Frontal cortex (tissue), 4 donors: ENCODE results near the gene CARS1. TPM values are rescaled to one million over a fixed set of nuclear protein-coding genes. Genes with fewer than 3 reads are reported as not detected.
"Not testable (repeated sequence)": the region's sequence is repeated elsewhere in the genome, so short reads cannot be mapped to it uniquely, and the experiment has no call there.

Source experiments
- DNase-seq, 2 donors: peaks; one replicate each; pipeline ENCODE4 v3.0.0; 2012; ENCODE audit warnings: low spot score in 2 of 2
- FAIRE-seq: peaks from 2 replicates; lab custom pipeline; 2012; peaks lifted over from hg19 to GRCh38; lab: Jason Lieb, UNC
- total RNA-seq: library from RNA; depleted of rRNA; stranded (reverse); fragments of >200 nt; gene quantifications from one replicate; pipeline ENCODE4 v1.2.3, GENCODE V29; 2014
- donor health status: control.
- donor health status: control.
- donor health status: control.

The CARS1 gene
- total RNA-seq, 1 donor from 2014 or later: 33.8 TPM

DNA sequence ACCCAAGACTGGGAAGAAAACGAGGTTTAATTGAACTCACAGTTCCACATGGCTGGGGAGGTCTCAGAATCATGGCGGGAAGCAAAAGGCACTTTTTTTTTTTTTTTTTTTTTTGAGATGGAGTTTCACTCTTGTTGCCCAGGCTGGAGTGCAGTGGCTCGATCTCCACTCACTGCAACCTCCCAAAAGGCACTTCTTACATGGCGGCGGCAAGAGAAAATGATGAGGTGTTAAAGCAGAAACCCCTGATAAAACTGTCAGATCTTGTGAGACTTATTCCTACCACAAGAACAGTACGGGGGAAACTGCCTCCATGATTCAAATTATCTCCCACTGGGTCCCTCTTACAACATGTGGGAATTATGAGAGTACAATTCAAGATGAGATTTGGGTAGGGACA, 7.5 kb upstream of the CARS1 start:
- DNase-seq, FAIRE-seq: not testable (repeated sequence)

GRCh38 chr11:3063876-3064275, 6.7 kb upstream of the CARS1 start:
- DNase-seq, FAIRE-seq: not testable (repeated sequence)

DNA sequence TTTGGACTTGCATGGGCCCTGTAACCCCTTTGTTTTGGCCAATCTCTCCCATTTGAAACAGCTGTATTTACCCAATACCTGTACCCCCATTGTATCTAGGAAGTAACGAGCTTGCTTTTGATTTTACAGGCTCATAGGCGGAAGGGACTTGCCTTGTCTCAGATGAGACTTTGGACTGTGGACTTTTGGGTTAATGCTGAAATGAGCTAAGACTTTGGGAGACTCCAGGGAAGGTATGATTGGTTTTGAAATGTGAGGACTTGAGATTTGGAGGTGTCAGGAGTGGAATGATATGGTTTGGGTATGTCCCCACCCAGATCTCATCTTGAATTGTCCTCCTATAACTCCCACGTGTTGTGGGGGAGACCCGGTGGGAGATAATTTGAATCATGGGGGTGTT, 6.2 kb upstream of the CARS1 start:
- not testable (repeated sequence) for FAIRE-seq, DNase-seq

DNA sequence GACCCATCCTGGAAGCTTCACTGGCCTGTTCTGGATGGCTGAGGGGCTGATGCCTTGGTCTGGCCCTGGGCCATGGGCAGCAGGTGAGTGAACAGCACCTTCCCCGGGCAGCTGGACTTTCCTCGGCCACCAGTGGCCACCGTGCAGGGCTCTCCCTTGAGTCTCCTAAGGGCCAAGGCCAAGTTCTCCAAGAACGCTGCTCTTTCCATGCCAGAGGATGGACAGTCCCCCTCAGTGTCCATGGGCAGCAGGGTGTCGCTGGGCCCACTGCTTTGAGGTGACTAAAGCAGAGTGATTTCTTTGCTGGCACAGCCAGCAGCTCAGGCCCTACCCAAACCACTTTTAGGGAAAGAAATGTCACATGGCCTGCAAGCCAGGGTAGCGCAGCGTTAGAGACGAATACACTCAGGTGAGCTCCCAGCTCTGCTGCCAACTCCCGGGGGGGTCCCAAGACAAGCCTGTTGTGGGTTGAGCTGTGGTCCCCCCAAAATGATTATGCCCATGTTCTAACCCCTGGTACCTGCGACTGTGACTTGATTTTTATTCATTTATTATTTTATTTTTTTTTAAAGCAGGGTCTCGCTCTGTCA, 3.3 kb upstream of the CARS1 start:
- DNase-seq (no peak), FAIRE-seq (no peak)

DNA sequence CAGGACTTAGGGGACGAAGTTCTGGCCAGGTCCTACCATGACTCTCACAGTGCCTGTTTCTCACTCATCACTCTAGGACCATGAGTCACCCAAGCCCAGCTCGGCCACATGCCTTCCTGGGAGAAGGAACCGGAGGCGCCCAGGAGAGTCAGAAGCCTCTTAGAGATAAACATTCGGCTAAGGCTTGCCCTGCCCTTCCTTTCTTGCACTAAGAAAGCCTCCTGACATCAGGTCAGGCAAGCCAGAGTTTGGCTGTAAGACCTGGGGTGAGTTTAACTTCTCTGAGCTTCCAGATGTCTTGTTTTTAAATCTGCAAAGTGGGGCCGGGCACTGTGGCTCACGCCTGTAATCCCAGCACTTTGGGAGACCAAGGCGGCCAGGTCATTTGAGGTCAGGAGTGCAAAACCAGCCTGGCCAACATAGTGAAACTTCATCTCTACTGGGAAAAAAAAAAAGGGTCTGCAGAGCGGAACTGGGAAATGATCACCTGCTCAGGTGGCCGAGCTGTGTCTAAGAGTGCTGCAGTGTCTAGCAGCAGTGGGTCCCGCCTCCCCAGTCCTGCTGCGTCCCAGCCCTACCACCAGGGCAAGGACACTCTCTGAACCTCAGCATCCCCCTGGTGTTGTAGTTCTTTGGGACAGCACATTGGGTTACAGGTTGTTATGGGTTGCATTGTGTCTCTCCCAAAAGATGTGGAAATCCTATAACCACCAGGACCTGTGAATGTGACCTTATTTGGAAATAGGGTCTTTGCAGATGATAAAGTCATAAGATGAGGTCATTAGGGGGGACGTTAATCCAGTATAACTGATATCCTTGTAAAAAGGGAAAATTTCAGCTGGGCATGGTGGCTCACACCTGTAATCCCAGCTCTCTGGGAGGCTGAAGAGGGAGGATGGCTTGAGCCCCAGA, 1.8 kb upstream of the CARS1 start:
- no peak for FAIRE-seq

DNA sequence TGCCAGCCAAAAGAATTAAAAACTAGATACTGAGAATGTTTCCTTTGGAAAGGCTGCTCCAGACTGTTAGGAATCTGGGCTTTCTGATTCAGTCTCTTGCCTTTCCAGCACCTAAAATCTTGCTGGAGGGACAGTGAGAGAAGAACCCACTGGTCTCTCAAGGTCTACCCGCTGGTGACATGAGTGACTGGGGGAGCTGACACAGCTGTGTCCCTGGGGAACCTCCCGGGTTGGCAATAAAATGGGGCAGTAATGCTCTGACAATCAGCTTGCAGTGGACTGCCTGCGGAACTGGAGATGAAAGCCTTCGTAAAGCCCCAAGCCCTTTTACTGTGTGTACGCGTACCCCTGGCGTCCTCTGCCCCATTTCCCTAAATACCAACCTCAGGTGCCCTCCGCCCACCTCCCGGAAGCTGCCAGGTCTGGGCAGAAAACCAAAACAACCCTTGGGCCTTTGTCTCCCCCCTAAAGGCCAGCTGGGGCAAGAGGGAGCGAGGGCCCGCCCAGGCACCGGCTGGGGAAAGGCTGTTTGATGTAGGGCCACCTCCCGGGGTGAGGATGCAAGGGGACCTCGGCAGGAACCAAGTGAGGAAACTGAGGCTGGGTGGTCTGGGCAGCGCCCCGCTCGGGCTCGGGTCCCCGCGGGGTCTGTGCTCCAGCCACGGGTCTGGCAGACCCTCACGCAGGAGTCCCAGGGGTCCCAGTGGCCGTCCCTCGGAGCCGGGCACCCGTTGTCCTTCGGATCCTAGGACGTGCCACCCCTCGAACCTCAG, 741 bp downstream of the CARS1 start:
- no peak for DNase-seq
- no peak for FAIRE-seq

More for the DNA sequence above, 1.8 kb upstream of the CARS1 start:
- DNase-seq: no peak

DNA sequence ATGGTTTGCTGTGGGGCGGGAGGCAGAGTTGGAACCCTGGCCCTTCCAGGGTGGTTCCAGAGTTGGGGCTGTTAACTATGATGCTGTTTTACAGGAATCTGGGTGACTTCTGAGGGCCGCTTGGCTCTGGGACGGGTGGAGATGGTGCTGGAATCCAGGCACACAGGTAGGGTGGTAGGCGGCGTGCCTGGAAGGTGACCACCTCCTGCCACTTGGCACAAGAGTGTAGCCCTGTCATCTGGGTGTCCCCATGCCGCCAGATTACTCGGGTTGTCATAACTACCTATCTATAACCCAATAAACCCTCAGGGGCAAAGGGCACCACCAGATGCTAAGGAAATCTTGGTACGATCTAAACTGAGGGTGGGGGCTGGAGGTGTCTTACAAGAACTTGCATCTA, 1.3 kb downstream of the CARS1 start:
- DNase-seq (no peak), FAIRE-seq (no peak)

- no peak for DNase-seq
- FAIRE-seq: no peak
Observed at GRCh38 chr11:3052567-3052966, 4.7 kb downstream of the CARS1 start.

- DNase-seq: no peak
- no peak for FAIRE-seq
Observed at GRCh38 chr11:3052109-3052479, 5.1 kb downstream of the CARS1 start.

- DNase-seq (no peak), FAIRE-seq (no peak)
Observed at GRCh38 chr11:3051196-3052108, 5.8 kb downstream of the CARS1 start.

DNA sequence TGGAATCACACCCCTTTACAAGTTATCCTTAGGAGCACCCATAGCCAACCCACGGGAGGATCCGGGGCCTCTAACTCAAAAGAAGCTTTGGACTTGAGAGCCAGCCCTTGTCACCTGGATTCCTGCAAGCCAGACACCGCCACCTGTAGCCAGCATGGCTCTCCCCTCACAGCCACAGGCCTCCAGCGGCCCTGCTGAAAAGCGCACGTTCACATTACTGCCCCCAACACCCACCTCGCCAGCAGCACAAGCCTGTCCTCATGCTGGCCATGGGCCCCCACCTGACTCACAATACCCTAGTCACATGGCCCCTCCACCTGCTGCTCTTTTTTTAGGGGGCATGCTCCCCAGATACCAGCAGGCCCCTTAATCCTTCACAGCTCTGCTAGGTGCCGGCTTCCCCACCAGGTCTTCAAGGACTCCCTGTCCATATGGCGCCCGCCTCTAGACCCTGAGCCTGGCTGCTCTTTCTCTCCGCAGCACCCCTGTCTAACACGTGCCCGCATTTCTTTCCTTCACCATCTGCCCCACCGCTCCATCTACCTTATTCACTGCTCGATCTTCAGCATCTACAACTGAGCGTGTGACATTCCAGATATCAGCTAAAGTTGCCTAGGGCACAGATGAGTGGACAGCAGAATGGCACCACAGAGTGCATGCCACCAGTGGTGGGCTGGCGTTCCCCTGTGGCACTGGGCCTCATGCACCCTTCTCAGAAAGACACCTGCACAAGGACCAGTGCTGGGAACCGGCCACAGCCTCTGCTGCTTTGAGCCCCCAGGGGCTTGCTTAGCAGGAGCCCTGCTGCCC, 6.6 kb downstream of the CARS1 start:
- DNase-seq: no peak

DNA sequence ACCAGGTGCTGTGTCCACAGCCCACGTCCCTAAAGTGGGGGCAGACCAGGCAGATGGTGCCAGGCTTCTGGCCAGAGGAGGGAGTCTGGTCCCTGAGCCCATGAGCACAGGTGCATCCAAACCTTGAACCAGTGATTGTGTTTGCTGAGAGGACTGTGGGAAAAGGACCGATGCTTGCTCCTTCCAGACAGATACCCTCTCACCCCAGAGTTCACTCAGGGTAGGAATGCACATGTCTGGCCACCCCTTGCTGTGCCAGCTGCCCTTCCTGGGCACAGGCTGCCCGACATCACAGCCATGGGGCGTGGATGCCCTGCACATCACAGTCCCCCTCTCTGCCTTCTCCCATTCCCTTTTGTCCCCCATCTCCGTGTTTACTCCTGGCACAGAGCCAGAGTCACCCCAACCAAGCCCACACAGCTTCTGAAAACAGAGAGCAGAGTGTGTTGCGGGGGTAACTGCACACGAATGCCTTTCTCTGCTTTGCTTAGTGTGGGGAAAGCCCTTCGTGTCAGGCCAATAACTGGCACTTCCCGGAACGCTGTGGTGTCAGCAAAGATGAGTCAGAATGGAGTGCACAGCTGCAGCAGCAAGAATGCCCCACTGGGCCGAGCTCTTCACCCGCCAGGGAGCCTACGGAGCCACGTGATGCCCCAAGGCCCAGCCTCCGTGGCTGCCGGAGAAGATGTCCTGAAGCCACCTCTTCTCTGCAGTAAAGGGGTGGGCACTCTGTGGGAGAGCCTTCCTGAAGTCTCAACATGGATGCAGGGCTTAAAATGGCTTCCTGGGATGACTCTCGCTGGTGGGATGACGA, 7.6 kb downstream of the CARS1 start:
- no peak for FAIRE-seq
- peak; percentile 79 to 90 for DNase-seq

More for the DNA sequence above, 6.6 kb downstream of the CARS1 start:
- no peak for FAIRE-seq

- FAIRE-seq (no peak), DNase-seq (no peak)
Observed at GRCh38 chr11:3047637-3048036, 9.6 kb downstream of the CARS1 start.

DNA sequence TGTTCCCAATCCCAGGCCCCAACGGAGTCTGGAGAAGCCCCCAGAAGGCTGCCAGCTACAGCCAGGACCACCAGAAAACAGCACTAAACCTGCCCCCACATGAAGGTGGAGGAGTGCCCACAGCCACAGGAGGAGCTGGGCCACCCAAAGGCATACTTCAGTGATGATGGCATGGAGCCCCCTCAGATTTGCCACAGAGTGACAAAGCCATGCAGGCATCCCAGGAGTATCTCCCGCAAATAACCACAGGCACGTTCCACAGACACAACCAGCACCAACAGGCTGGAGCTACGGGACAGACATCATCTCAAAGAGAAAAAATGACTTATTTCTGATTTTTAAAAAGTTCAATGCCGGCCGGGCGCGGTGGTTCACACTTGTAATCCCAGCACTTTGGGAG, 10.6 kb downstream of the CARS1 start:
- DNase-seq (no peak), FAIRE-seq (no peak)

GRCh38 chr11:3046190-3046589, 11.0 kb downstream of the CARS1 start:
- FAIRE-seq (no peak), DNase-seq (no peak)

GRCh38 chr11:3044915-3045314, 12.3 kb downstream of the CARS1 start:
- FAIRE-seq: no peak
- no peak for DNase-seq

DNA sequence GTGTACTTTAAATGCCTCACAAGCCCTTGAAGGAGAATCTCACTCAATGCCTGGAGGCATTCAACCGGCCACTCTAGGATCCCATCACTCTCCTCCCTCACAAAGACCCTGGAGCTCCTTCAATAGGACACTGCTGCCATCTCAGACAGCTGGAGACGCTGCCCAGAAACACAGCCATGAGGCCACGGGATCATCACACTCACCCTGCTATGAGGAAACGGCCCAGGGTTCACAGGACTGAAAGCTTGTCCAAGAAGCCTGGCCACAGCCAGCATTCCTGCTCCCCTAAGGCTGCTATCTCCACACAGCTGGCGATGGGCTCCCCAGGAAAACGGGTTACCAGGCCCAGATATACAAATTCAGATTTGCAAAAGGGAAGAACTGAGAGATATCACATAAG, 13.2 kb downstream of the CARS1 start:
- DNase-seq (no peak), FAIRE-seq (no peak)

DNA sequence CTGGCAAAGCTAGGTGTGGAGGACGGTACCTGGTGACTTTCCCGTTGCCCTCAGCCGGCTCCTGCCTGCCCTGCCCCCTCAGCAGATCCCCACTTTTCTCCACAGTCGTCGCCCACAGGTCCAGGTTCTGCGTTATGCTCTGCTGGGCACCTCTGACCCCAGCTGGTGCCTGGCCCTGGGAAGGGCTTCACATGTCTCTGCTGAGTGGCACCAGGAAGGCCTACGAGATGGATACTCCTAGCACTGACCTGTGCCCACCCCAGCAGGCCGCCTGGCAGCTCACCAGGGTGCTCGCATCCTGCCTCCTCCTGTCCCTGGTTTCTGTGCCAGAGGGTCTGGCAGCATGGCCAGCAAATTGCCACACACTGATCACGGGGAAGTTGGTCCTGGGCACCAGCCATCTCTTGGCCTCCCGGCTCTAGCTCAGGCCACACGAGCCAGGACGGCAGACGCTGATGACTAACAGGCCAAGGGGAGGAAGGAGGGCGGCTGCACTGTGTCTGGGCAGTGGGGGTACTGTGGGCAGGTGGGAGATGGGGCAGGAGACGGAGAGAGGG, 13.8 kb downstream of the CARS1 start:
- DNase-seq (no peak), FAIRE-seq (no peak)
